GM12892 (cell line): Measurements from ENCODE around the gene ENOX1.

ENCODE experiments used
- POLR2A ChIP-seq: IDR thresholded peaks from 2 replicates; pipeline ENCODE4 v1.6.1; 2011; ENCODE audit warnings: low read depth, low read length, control low read depth
- POLR2AphosphoS5 ChIP-seq: IDR thresholded peaks from 2 replicates; pipeline ENCODE4 v1.6.1; 2011; ENCODE audit warnings: low read depth, low read length, control low read depth

- TF ChIP-seq POLR2AphosphoS5, result no peak
- TF ChIP-seq POLR2A, result no peak
Observed at GRCh38 chr13:43652760-43653159, 134.0 kb downstream of the ENOX1 start.
